GM23248 (cell line): Measurements from ENCODE around the gene NHLH1.

Experiments
- EZH2 ChIP-seq: fragments of 200-600 bp; sonication (generic); IDR thresholded peaks from 2 replicates; pipeline ENCODE4 v1.6.1; 2018; ENCODE audit warnings: antibody characterized with exemption, mild to moderate bottlenecking; ENCODE audit not compliant: insufficient read depth, poor library complexity, severe bottlenecking
- EZH2phosphoT487 ChIP-seq: fragments of 200-600 bp; sonication (generic); IDR thresholded peaks from 2 replicates; pipeline ENCODE4 v1.6.1; 2018; ENCODE audit warnings: antibody characterized with exemption, moderate library complexity, mild to moderate bottlenecking, low read depth; ENCODE audit not compliant: insufficient read depth

- TF ChIP-seq EZH2: no peak
- TF ChIP-seq EZH2phosphoT487: no peak
Measured at GRCh38 chr1:160405331-160405877, 38.5 kb downstream of the NHLH1 start.
